Neutrophil (primary cell): Measurements from ENCODE around the gene STAT6.
A peak's percentile ranks its signal among the peaks of the same experiment; 100 is the strongest.

Experiments
- H3K27ac ChIP-seq: fragments of 200-600 bp; sonication (generic); 2 replicates; pipeline ENCODE4 v1.5.1; 2016; ENCODE audit warnings: mild to moderate bottlenecking, moderate library complexity
- H3K27me3 ChIP-seq: fragments of 200-600 bp; sonication (generic); 2 replicates; pipeline ENCODE4 v1.6.0; 2016; ENCODE audit warnings: mild to moderate bottlenecking
- H3K36me3 ChIP-seq: fragments of 200-600 bp; sonication (generic); 2 replicates; pipeline ENCODE4 v1.5.1; 2017
- H3K4me1 ChIP-seq, 2 experiments: fragments of 200-600 bp in 1 of 2; sonication (generic) in 1 of 2; 1 replicate in 1 of 2; 2 replicates in 1 of 2; pipeline versions ENCODE4 v1.5.1 to v1.6.1; 2013 to 2016; ENCODE audit warnings: low read depth in 1 of 2, low read length in 1 of 2, mild to moderate bottlenecking in 1 of 2, moderate library complexity in 1 of 2; ENCODE audit not compliant: control insufficient read depth in 1 of 2, insufficient read depth in 1 of 2
- H3K4me3 ChIP-seq, 2 experiments: fragments of 200-600 bp in 1 of 2; sonication (generic) in 1 of 2; 1 replicate in 1 of 2; 2 replicates in 1 of 2; pipeline ENCODE4 v1.5.1; 2013 to 2016; ENCODE audit warnings: low read depth in 1 of 2, low read length in 1 of 2, mild to moderate bottlenecking in 1 of 2, moderate library complexity in 1 of 2
- H3K9me3 ChIP-seq: fragments of 200-600 bp; sonication (generic); 2 replicates; pipeline ENCODE4 v1.5.1; 2016
- TF ChIP-seq, protein P1 (sequence below): fragments of 200-600 bp; sonication (generic); IDR thresholded peaks from 2 replicates; pipeline ENCODE4 v1.5.1; 2016; ENCODE audit warnings: antibody characterized with exemption

Gene STAT6, protein sequence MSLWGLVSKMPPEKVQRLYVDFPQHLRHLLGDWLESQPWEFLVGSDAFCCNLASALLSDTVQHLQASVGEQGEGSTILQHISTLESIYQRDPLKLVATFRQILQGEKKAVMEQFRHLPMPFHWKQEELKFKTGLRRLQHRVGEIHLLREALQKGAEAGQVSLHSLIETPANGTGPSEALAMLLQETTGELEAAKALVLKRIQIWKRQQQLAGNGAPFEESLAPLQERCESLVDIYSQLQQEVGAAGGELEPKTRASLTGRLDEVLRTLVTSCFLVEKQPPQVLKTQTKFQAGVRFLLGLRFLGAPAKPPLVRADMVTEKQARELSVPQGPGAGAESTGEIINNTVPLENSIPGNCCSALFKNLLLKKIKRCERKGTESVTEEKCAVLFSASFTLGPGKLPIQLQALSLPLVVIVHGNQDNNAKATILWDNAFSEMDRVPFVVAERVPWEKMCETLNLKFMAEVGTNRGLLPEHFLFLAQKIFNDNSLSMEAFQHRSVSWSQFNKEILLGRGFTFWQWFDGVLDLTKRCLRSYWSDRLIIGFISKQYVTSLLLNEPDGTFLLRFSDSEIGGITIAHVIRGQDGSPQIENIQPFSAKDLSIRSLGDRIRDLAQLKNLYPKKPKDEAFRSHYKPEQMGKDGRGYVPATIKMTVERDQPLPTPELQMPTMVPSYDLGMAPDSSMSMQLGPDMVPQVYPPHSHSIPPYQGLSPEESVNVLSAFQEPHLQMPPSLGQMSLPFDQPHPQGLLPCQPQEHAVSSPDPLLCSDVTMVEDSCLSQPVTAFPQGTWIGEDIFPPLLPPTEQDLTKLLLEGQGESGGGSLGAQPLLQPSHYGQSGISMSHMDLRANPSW

DNA sequence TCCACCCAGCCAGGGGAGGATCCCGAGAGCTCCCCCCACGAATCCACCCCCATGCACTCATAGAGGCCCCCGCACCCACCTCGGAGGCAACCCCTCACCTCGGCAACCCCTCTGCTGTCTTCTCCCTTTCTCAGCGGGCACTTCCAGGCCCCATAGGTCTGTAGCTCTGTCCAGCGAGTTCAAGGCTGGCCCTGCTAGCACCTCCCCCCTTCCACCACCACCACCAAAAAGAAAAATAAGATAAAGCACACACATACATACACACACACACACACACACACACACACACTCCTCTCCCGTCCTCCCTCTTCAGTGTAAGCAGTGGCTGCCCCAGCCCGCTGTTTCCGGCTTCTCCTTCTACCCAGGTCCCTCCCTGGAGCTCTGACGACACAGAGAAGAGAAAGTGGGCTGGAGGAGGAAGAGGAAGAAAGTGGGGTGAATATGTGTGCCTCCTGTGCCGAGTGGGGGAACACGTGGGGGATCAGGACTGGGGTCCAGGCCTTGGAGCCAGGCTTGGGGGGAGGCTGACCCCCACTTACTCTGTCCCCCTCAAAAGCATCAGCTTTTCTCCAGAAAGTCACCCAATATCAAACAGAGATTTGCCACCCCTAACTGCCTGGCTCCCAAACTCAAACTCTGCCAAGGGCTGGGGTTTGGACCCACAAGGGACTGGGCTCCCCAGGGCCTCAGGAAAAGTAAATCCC lies at the start of gene STAT6:
TSS of gene STAT6 (minus strand) at position 332 of the 704 bp plus-strand sequence. CDS start 3,084 bp downstream, outside the sequence.
- peaks cover 30% of the 10 kb centered on the region for H3K36me3 ChIP-seq
- H3K4me1 ChIP-seq = peaks cover 34 to 38% of the 10 kb centered on the region in 2 experiments
- TF ChIP-seq, protein P1, sequence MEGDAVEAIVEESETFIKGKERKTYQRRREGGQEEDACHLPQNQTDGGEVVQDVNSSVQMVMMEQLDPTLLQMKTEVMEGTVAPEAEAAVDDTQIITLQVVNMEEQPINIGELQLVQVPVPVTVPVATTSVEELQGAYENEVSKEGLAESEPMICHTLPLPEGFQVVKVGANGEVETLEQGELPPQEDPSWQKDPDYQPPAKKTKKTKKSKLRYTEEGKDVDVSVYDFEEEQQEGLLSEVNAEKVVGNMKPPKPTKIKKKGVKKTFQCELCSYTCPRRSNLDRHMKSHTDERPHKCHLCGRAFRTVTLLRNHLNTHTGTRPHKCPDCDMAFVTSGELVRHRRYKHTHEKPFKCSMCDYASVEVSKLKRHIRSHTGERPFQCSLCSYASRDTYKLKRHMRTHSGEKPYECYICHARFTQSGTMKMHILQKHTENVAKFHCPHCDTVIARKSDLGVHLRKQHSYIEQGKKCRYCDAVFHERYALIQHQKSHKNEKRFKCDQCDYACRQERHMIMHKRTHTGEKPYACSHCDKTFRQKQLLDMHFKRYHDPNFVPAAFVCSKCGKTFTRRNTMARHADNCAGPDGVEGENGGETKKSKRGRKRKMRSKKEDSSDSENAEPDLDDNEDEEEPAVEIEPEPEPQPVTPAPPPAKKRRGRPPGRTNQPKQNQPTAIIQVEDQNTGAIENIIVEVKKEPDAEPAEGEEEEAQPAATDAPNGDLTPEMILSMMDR = peak; percentile 15

DNA sequence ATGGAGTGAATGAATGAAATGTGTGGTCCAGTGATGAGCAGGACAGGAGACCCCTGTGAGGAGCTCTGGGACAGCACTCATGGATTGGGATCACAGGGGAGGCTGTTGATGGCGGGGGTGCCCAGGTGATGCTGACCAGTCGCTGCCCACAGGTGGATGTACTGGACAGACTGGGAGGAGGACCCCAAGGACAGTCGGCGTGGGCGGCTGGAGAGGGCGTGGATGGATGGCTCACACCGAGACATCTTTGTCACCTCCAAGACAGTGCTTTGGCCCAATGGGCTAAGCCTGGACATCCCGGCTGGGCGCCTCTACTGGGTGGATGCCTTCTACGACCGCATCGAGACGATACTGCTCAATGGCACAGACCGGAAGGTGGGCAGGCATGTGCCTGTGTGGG lies 49.6 kb upstream of the STAT6 start:
- TF ChIP-seq, protein P1 = no peak
- no peaks in the 10 kb centered on the region for H3K9me3 ChIP-seq
- H3K4me3 ChIP-seq = no peak overlapping the region
- H3K27ac ChIP-seq = no peak overlapping the region
- no peaks in the 10 kb centered on the region for H3K4me1 ChIP-seq
- no peaks in the 10 kb centered on the region for H3K36me3 ChIP-seq
- H3K27me3 ChIP-seq = peaks cover 11% of the 10 kb centered on the region

More for the DNA sequence above, at the start of gene STAT6:
- peaks cover 6% of the 10 kb centered on the region for H3K27me3 ChIP-seq
- no peaks in the 10 kb centered on the region for H3K9me3 ChIP-seq
- H3K4me3 ChIP-seq = peak within 1 kb of the TSS; percentile 89 to 100
- peak within 1 kb of the TSS; percentile 100 for H3K27ac ChIP-seq

DNA sequence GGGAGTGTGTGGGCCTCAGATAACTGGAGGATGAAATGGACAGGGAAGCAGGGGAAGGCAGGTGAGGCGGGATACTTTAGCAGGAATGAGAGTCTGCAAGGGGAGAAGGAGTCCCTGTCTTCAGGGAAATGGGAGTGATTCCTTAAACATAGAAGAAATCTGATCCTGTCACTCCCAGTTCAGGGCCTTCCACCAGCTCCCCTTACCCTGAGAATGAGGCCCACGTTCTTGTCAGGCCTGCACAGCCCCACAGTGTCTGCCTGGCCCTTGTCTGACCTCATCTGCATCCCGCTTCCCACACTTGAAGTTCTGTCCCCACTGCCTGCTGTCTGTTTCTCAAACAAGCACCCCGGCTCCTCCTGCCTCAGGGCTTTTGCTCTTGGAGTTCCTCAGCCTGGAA lies 48.9 kb upstream of the STAT6 start:
- no peaks in the 10 kb centered on the region for H3K36me3 ChIP-seq

DNA sequence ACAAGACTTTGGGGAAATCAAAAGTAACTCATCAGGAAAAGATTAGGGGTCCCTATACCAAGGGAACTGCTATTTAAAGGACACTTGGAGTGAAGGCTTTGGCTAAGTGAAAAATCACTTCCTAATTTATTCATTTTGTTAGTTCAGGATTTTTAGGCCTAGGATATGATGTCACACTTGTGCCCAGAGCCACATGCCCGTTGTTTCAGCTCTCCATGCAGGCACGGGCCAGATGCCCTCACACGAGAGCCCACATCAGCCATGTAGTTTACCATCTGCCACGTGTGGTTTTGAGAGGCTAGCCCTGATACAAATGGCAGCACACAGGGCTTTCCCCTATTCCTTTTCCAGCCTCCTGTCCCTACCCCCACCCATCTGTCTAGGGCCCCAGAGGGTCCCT lies 48.1 kb upstream of the STAT6 start:
- TF ChIP-seq, protein P1 = no peak
- Histone ChIP-seq H3K27me3 (peaks cover 11% of the 10 kb centered on the region), H3K4me1 (no peaks in the 10 kb centered on the region), H3K27ac (no peak overlapping the region), H3K4me3 (no peak overlapping the region), H3K36me3 (no peaks in the 10 kb centered on the region), H3K9me3 (no peaks in the 10 kb centered on the region)

More for the DNA sequence above, 48.9 kb upstream of the STAT6 start:
- Histone ChIP-seq H3K4me1 (no peaks in the 10 kb centered on the region), H3K27me3 (peaks cover 11% of the 10 kb centered on the region), H3K9me3 (no peaks in the 10 kb centered on the region), H3K27ac (no peak overlapping the region), H3K4me3 (no peak overlapping the region)
- TF ChIP-seq, protein P1 = no peak

DNA sequence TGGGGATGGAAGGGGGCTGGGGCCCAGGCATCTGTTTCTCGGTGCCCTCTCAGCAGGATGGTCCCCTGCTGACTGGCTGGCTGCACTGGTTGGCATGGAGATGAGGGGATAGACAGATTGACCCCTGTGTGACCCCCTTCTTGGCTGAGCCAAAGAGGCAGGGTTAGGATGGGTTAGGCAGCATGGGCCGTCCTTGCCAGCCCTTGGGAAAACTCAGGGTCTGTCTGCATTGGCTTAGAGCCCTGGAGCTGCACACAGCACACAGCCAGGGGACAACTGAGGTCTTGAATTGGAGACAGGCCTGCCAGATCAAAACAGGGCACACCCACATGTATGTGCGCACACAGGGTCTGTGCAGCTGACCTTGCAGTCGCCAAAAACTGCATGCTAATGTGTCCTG lies 47.5 kb upstream of the STAT6 start:
- Histone ChIP-seq H3K9me3 (no peaks in the 10 kb centered on the region), H3K36me3 (no peaks in the 10 kb centered on the region), H3K4me1 (no peaks in the 10 kb centered on the region), H3K4me3 (no peak overlapping the region), H3K27ac (no peak overlapping the region), H3K27me3 (peaks cover 11% of the 10 kb centered on the region)
- TF ChIP-seq, protein P1 = no peak
